GM18508 (cell line): Measurements from ENCODE around the gene MTREX.

Experiments used
- ATAC-seq: cut with Tn5 transposase; IDR thresholded peaks from one replicate; pipeline ENCODE4 v1.9.1; 2021; ENCODE audit warnings: moderate number of reproducible peaks; ENCODE audit not compliant: insufficient read depth, unreplicated experiment

The MTREX gene

DNA sequence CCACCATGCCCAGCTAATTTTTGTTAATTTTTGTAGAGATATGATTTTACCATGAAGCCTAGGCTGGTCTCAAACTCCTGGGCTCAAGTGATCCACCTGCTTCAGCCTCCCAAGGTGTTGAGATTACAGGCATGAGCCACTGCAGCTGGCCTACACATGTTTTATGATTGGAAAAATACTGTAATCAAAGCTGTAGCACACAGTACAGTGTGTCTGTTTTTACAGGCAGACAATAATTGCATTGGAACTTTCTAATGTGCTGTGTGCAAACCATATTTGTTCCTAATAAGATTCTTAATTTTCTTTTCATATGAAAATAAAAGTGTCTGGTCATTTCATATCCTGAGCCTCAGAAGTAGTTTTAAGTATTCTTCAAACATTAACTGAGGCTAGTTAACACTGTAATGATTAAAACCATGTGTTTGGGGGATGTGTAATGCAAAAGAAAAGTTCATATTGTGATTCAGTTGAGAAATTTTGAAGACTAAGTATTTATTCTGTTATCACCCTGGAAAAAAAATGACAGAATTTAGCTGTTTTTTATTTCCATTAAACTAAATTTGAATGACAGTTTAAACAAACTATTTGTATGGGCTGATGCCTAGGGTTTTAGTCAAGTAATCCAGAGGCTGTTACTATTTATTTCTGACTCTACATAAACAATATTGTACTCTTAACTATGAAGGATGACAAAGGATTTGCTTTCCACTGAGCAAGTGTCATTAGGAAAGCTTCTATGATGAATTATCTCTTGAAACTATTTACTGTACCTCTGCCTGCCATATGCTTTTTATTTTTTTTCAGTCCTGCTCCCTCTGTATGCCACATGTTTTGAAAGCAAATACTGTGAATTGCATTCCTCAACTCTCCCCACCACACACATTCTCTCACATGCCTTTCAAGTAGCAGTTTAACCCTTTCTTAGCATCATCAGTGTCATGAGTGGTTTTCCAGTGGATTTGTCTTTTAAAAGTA lies 111.5 kb downstream of the MTREX start:
- no peak for ATAC-seq

DNA sequence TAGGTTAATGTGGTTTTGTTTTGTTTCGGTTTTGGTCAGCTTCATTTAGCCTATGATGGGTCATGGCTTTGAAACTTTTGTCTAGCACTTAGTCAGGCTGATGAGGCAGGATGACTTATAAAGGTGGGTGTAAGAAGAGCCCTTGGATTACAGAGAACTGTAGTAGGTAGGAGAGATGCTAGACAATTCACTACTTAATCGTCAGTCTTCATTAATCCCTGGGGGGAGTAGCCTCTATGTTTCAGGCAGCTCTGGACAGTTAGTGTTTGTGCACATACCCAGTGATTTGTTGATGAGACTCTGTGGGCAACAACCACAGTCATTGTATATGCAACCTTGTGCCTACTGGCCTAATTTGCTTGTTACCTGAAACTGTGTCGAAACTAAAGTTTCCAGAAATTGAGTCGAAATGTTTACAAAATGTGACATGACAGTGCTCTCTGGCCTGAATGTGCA lies 113.3 kb downstream of the MTREX start:
- peak; percentile 76 for ATAC-seq

DNA sequence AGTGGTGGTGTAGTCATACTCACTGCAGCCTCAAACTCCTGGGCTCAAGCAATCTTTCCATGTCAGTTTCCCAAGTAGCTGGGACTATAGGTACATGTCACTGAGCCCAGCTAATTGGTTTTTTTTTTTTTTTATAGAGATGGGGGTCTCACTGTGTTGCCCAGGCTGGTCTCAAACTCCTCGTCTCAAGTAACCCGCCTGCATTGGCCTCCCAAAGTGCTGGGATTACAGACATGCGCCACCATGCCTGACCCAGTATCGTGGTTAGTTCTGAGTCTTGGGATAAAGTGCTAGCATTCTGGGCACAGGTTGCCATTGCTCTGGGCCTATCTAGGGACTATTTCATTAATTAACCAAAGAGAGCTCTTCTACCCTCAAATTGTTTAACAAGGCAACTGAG lies 118.7 kb downstream of the MTREX start:
- ATAC-seq: no peak

DNA sequence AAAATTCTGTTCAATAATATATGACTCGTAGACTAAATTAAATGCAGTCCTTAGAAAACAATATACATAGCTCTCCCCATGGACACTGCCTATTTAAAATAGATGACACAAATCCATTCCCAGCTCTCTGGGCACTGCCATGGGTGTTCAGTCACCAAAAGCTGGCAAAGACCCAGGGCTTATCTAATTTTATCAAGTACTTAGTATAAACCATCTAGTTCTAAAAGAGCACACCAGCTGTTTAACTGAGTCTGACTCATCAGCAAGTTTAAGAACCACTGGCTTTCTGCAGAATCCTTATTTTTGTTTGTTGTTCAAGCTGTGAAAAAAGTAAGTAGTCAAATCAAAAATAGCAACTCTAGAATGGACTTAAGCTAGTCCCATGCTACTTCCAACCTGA lies 119.4 kb downstream of the MTREX start:
- no peak for ATAC-seq

DNA sequence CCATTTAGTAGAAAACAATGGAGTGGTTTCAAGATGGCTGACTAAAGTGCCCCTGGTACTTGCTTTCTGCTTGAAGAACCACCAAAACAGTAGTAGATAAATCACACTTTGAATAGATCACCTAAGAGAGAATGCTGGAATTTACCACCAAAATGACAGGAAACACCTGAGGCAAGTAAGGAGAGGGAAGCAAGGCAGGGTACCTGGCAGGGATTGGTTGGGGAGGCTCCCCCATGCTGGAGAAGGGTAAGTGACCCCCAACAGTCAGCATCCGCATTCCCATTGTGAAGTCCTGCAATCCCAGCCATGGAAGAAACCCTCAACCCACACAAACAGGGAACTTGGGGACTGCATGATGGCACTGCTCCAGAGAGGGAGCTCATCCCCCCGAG lies 121.4 kb downstream of the MTREX start:
- no peak for ATAC-seq

DNA sequence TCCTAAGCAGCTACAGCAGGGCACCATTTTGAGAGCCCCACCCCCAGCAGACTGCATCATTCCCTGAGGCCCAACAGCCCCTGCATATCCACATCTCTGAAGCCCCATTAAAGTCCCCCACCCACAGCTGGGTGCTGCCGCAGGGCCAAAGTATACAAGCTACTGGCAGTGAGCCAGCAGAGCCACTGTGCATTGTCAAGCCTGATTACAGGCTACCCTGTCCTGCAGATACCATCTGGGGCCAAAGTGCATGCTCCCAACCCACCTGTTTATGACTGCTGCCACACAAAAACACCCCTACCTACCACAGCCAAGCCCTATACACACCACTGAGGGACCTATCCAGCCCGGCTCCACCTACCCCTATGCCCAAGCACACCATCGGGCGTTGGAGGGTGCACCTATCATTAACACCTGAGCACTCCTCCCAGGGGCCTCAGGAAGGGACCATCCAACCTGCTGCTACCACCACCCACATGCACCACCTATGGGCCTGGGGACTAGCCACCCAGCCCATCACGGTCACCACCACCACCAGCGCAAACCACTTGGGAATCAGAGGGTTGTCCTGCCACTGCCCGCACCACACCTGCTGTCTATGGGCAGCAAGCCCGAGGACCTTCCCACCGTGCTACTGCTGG lies 121.9 kb downstream of the MTREX start:
- ATAC-seq: no peak

DNA sequence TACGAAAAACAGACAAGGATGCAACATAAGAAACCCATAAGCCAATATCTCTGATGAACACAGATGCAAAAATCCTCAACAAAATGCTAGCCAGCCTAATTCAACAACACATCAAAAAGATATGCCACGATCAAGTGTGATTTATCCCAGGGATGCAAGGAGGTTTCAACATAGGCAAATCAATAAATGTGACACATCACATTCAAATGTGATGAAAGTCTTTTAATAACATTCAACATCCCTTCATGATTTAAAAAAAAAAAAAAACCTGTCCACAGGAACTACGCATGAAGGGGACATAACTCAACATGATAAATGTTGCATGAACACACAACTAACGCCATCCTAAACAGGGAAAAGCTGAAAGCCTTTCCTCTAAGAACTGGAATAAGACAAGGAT lies 124.8 kb downstream of the MTREX start:
- no peak for ATAC-seq

DNA sequence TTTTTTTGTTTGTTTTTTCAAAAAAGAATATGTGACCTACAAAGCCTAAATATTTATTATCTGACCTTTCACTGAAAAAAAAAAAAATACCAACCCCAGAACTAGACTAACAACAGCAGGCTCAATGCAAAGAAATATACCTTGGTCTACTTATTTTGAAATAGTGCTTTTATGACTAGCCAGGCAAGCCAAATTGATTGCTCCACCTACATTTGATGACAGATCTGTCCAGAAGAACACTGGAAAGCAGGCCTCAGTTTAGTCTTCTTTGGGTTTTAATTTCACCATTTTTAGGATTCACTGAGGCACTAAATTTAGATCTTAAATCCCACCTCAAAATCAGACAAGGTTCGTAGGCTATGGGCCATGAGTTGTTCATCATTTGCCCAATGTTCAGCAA lies 129.7 kb downstream of the MTREX start:
- no peak for ATAC-seq

DNA sequence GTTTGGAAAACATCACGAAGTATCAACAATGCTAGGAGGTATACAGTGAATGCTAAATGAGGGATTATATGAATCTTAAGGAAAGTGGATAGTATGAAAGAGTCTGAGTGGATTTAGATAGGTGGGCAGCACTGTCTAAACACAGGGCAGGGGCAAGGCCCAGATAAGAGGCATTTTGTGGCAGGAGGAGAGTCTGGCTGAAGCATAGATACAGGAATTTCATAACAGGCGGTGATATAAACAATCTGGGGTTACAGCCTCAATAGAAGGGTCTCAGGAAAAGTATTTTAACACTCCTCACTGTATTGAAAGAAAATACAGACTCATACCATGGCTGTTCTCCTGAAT lies 130.0 kb downstream of the MTREX start:
- no peak for ATAC-seq

DNA sequence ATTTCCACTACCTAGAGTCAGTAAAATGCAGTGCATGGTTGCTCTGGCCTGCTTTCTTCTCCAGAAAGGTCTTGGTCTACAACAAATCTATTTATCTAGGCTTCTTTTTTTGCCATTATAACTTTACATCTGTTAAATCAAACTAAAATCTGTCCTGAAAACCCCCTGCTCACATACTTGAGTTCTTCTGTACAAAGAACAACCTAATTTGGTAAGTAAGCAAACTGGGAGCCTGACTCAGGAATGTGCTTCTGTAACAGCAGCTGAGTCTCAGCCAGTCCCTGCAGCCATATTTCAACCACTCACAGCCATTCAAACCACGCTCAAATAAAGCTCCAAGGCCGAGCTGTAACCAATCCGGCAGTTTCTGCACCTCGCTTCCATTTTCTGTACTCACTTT lies 131.2 kb downstream of the MTREX start:
- no peak for ATAC-seq

DNA sequence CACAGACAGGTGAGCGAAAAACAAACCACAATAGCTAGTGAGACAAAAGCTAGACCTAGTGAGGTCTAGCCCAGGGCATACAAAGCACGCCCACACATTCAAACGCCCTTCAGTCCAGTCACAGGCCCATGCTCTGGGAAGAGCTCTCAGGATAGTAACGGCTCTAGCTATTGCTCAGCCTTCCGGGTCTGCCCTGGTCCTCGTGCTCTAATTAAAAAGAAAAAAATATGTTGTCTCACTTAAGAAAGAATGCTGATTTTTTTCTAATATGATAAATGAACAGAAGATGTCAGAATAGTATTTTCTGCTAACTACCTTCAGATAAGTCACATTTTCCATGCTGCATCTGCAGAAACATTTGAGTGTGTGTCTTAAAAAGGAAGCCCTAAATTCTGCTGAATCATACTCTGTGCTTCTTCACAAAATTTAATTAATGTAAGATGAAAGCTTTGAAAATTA lies 132.4 kb downstream of the MTREX start:
- no peak for ATAC-seq

DNA sequence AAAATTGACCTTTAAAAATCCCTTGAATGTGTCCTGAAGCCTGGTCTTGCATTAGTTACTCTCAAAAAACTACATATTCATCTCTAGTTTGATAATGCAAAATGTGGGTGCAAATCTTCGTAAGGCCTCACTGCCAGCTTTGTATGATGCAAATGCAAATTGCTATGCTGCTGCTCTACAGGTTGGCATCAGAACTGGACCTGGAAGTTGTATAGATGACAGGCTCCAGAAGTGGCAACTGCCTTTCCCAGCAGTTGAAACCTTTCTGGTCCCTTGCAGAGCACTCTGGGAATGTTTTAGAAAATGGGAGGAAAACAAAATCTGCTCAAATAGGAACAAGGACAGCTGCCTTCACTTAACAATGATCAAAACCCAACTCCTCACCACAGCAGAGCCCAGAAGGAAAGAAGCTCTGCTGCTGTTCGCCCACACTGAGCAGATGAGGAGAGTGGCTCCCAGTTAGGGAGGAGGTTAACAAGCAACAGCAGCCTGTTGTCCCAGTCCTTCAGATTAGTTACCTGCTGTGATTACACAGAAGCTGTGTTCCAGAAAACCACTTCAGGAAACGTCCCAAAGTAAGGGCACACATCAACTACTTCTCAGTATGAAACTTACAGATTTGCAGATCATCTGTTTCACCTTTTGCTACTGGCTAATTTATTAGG lies 133.4 kb downstream of the MTREX start:
- ATAC-seq: no peak

DNA sequence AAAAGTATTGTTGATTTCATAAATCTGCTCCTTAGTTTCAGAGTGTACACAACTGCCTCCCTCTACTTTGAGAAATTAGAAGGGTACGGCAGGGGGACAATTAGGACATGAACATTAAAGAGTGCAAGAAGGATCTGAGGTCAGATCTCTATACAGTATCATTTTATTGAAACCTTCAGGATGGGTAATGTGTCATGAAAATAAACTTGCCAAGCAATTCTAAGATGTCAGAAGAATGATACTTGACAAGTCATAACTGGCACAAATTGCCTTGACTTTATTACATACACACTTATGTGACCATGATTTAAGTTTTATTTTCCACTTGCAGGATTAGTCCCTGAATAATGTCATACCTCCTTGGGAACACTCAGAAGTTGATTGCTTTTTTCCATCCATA lies 134.2 kb downstream of the MTREX start:
- no peak for ATAC-seq

DNA sequence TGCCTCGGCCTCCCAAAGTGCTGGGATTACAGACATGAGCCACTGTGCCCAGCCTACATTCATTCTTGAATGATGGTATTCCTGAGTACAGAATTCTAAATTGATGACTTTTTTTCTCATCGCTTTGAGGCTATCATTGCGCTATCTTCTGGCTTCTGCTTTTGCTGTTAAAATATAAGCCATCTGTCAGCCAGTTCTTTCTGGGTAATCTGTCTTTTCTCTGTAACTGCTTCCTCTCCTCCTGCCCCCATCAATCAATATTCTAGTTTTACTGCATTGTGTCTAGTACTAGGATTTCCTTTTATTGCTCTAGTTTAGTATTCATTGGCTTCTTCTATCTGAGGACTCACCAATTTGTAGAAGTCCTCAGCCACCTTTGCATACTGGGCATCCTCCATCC lies 138.0 kb downstream of the MTREX start:
- no peak for ATAC-seq

DNA sequence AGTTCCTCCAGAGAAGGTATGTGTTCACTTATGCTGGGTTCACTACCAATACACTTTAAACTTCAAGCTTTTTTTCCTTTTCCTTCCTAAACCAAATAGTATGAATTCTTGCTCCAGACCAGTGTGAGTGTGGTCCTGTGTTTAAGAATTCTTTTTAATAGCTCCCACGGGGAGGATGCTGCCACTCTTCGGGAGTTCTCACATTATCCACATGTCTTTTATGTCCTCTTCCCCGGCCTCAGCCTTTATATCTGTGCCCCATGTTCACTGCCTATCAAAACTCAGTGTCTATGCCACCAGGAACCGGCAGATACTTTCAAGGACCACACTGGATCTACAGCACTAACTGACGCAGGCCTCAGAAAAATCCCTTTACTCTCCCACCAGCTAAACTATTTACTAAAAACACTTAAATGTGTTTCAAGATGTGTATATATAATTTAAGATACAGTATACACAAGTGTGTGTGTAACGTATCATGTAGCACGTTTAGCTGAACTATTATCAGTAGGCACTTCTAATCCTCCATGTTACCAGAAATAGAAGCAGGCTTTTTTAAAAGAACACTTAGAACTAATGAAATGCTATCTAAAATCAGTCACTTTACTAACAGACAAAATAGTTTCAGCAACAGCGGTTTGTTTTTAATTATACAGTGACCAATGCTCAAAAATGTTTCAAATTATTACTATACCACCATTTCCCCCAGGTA lies 139.0 kb downstream of the MTREX start:
- ATAC-seq: no peak

DNA sequence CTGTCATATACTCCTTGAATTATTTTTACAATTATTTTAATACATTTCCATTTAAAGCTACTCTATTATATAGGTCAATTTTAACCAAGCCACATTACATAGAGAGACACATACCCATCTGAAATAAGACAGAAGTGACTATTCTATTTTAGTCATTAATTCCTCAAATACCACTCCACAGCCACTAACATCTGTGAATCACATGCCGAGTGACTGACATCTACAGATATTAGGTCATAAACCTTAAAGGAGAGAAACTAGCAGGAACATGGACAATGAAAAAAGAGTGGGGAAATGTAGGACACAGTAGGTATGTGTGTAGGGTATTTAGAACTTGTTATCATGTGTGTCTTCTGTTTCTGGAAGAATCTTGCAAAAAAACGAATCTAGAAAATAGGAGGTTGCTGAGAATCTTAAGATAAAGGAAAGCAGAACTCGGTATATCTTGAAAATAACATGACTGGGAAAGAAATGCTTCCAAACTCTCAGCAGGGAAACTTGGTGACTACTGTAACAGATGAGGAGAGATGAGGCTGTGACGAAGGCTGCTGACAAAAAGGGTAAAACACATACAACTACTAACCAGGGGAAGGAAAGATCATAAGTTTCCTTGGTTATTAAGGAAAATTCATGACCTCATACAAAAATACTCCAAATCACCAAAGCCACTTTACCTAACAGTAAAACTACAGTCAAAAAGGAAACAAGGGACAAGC lies 142.4 kb downstream of the MTREX start:
- ATAC-seq: no peak

DNA sequence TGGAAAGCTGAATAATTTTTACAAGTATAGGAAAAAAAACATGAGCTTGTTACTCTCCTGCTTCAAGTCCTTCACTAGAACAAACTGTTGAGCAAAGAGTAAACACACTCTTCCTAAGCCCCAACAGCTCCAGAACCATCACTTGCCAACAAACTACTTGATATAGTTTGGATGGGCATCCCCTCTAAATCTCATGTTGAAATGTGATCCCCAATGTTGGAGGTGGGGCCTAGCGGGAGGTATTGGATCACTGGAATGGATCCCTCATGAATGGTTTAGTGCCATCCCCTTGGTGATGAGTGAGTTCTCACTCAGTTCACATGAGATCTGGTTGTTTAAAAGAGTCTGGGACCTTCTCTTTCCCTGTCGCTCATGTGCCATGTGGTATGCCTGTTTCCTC lies 144.2 kb downstream of the MTREX start:
- no peak for ATAC-seq

DNA sequence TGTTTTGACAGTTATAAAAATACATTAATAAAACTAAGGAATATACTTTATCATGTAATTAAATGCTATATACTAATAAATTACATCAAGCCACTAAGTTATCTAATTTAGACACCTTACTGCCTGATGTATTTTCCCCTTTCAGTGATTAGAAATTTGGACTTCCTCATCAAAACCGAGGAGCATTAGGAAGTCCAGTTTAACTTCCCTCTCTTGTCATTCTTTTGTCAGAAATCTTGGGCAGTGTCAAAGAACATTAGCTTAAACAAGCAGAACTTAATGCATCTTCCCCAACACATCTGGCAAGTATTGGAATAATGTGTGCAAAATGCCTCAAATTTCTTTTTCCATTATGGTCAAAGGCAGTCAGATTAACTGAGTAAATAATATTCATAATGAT lies 145.4 kb downstream of the MTREX start:
- no peak for ATAC-seq

DNA sequence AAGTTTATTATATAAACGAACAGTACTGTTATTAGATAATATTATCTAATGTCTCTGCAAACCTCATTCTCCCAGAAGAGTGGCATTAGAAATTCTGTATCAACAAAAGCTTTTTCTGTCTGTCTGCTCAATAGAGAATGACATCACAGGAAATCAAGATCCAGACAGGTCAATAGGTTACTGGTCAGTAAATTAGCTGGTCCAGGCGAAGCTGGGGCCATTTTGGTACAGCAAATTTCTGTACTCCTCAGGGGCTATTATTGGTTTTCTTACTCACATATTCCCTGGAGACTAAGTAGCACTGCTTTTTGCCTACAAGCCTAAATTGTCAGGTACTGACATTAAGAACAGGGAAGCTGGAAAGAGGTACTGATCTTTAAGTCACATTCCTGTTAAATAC lies 146.5 kb downstream of the MTREX start:
- no peak for ATAC-seq
